ENCODE measurements around the gene EML1. TPM values are rescaled to one million over a fixed set of nuclear protein-coding genes. Genes with fewer than 3 reads are reported as not detected.

The EML1 gene
- total RNA-seq, 3 donors from 2014 or later (not counting 1 experiment from before 2014, with no cell fraction given), result not detected

GRCh38 chr14:99951085-99951484, 157.9 kb downstream of the EML1 start:
- Mint-ChIP-seq H3K9me3 (peaks cover 2 to 4% of the 10 kb centered on the region in 2 donors), H3K27ac (no peak overlapping the region), H3K4me3 (no peak overlapping the region), H3K4me1 (peaks cover 0 to 10% of the 10 kb centered on the region in 2 donors), H3K27me3 (ENCODE audit: low read depth in 2 of 2) (peaks cover 0 to 21% of the 10 kb centered on the region in 2 donors), H3K36me3 (no peaks in the 10 kb centered on the region)
- H3K27ac ChIP-seq (ENCODE audit: low read length), result no peak overlapping the region
- peaks cover 13% of the 10 kb centered on the region for H3K4me1 ChIP-seq (ENCODE audit: control insufficient read depth, insufficient read depth, low read length)
- H3K36me3 ChIP-seq (ENCODE audit: control insufficient read depth, insufficient read depth, low read length), result no peaks in the 10 kb centered on the region
- WGBS (ENCODE audit: insufficient coverage), result 81% methylated on average over 7 of the region's 8 CpGs
- no peak for TF ChIP-seq CTCF (IDR thresholded peaks at IDR 0.05)
- DNase-seq, result no peak
- H3K9me3 ChIP-seq (ENCODE audit: control insufficient read depth, insufficient read depth, low read length), result no peaks in the 10 kb centered on the region
- intact Hi-C loops (cut with micrococcal nuclease), result no loop called here
- ATAC-seq, result no peak
- no peak overlapping the region for H3K4me3 ChIP-seq (ENCODE audit: low read length)
- H3K27me3 ChIP-seq (ENCODE audit: control insufficient read depth, insufficient read depth, low read length), result peaks cover 12% of the 10 kb centered on the region

GRCh38 chr14:99952039-99952438, 158.8 kb downstream of the EML1 start:
- Histone ChIP-seq H3K4me1 (ENCODE audit: control insufficient read depth, insufficient read depth, low read length) (peaks cover 4% of the 10 kb centered on the region), H3K27me3 (ENCODE audit: control insufficient read depth, insufficient read depth, low read length) (peaks cover 6% of the 10 kb centered on the region), H3K27ac (ENCODE audit: low read length) (no peak overlapping the region), H3K9me3 (ENCODE audit: control insufficient read depth, insufficient read depth, low read length) (no peaks in the 10 kb centered on the region), H3K36me3 (ENCODE audit: control insufficient read depth, insufficient read depth, low read length) (no peaks in the 10 kb centered on the region), H3K4me3 (ENCODE audit: low read length) (no peak overlapping the region)
- Mint-ChIP-seq H3K27ac (no peak overlapping the region), H3K27me3 (ENCODE audit: low read depth in 2 of 2) (peaks cover 0 to 18% of the 10 kb centered on the region in 2 donors), H3K36me3 (no peaks in the 10 kb centered on the region), H3K4me1 (peaks cover 0 to under 1% of the 10 kb centered on the region in 2 donors), H3K4me3 (no peak overlapping the region), H3K9me3 (peaks cover 2 to 4% of the 10 kb centered on the region in 2 donors)
- intact Hi-C loops (cut with micrococcal nuclease), result no loop called here
- ATAC-seq, result no peak
- no peak for TF ChIP-seq CTCF (IDR thresholded peaks at IDR 0.05)
- DNase-seq, result no peak
- 96% methylated on average over 4 of the region's 4 CpGs for WGBS (ENCODE audit: insufficient coverage)

GRCh38 chr14:99952453-99952852, 159.2 kb downstream of the EML1 start:
- Histone ChIP-seq H3K36me3 (ENCODE audit: control insufficient read depth, insufficient read depth, low read length) (no peaks in the 10 kb centered on the region), H3K27me3 (ENCODE audit: control insufficient read depth, insufficient read depth, low read length) (peaks cover 3% of the 10 kb centered on the region), H3K4me1 (ENCODE audit: control insufficient read depth, insufficient read depth, low read length) (no peaks in the 10 kb centered on the region), H3K9me3 (ENCODE audit: control insufficient read depth, insufficient read depth, low read length) (no peaks in the 10 kb centered on the region), H3K4me3 (ENCODE audit: low read length) (no peak overlapping the region), H3K27ac (ENCODE audit: low read length) (no peak overlapping the region)
- intact Hi-C loops (cut with micrococcal nuclease), result no loop called here
- DNase-seq (no peak), ATAC-seq (peak in 1 of 3 donors; percentile 28)
- H3K27ac Mint-ChIP-seq, result no peak overlapping the region
- WGBS (ENCODE audit: insufficient coverage), result 75% methylated on average over 1 of the region's 2 CpGs
- no peaks in the 10 kb centered on the region for H3K36me3 Mint-ChIP-seq
- no peaks in the 10 kb centered on the region for H3K4me1 Mint-ChIP-seq
- peaks cover 0 to 18% of the 10 kb centered on the region in 2 donors for H3K27me3 Mint-ChIP-seq (ENCODE audit: low read depth in 2 of 2)
- H3K4me3 Mint-ChIP-seq, result peak overlapping the region; percentile 43
- no peak for TF ChIP-seq CTCF (IDR thresholded peaks at IDR 0.05)
- peaks cover 2 to 4% of the 10 kb centered on the region in 2 donors for H3K9me3 Mint-ChIP-seq

GRCh38 chr14:99955826-99956455, 162.7 kb downstream of the EML1 start:
- no peak overlapping the region for H3K27ac ChIP-seq (ENCODE audit: low read length)
- H3K4me1 Mint-ChIP-seq, result no peaks in the 10 kb centered on the region
- 80% methylated on average over 7 of the region's 7 CpGs for WGBS (ENCODE audit: insufficient coverage)
- H3K4me1 ChIP-seq (ENCODE audit: control insufficient read depth, insufficient read depth, low read length), result no peaks in the 10 kb centered on the region
- no peak overlapping the region for H3K27ac Mint-ChIP-seq
- no peaks in the 10 kb centered on the region for H3K9me3 ChIP-seq (ENCODE audit: control insufficient read depth, insufficient read depth, low read length)
- peaks cover 14 to 28% of the 10 kb centered on the region in 2 donors for H3K27me3 Mint-ChIP-seq (ENCODE audit: low read depth in 2 of 2)
- H3K4me3 Mint-ChIP-seq, result no peak overlapping the region
- H3K9me3 Mint-ChIP-seq, result peaks cover 2 to 4% of the 10 kb centered on the region in 2 donors
- intact Hi-C loops (cut with micrococcal nuclease), result no loop called here
- no peaks in the 10 kb centered on the region for H3K27me3 ChIP-seq (ENCODE audit: control insufficient read depth, insufficient read depth, low read length)
- DNase-seq (no peak), ATAC-seq (no peak)
- no peak for TF ChIP-seq CTCF (IDR thresholded peaks at IDR 0.05)
- no peak overlapping the region for H3K4me3 ChIP-seq (ENCODE audit: low read length)
- no peaks in the 10 kb centered on the region for H3K36me3 Mint-ChIP-seq
- H3K36me3 ChIP-seq (ENCODE audit: control insufficient read depth, insufficient read depth, low read length), result no peaks in the 10 kb centered on the region

Data from natural killer cell (primary cell).